Nucleus accumbens (tissue), 56 donors: ENCODE data around the gene AK2.
"Not testable (repeated sequence)": the region's sequence is repeated elsewhere in the genome, so short reads cannot be mapped to it uniquely, and the experiment has no call there.

Source experiments
- DNase-seq, 56 donors: peaks; one replicate each; lab custom pipeline; 2025; lab: John Stamatoyannopoulos, UW

Gene AK2

DNA sequence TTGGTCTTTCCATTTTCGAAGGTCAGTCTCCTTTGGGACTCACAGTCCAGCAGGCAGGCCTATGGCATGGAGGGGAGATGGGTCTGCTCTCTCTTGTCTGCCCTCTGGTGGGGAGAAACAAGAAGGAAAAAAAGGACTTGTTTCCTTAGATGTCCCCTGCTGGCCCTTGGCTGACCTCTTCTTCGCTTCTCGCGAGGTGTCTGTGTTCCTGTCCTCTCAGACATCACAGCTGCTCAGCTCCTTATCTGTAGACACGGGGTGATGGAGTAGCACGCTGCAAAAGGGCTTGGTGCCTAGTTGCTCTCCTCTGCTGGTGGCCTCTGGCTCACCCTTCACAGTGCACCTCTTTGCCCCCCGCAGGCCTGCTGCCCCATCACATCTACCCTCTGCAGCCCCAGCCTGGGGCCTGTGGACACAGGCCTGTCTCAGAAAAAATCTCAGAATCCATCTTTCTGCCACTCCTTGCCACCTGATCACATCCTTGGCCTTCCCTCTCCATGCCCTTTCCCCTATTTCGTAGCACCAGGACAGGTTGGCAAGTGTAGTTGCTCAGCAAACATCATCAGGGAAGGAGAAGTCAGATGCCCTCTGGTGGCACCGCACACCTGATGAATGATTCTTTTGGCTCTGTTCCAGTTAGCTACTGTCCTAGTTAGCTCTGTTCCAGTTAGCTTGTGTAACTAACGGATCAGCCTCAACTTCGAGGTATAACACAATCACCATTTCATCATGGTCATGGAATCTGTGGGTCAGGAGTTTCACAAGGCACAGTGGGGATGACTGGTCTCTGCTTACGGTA, 18.7 kb upstream of the AK2 start:
- peak in 45 of 56 donors; percentile 7 to 68 (median 36) for DNase-seq

DNA sequence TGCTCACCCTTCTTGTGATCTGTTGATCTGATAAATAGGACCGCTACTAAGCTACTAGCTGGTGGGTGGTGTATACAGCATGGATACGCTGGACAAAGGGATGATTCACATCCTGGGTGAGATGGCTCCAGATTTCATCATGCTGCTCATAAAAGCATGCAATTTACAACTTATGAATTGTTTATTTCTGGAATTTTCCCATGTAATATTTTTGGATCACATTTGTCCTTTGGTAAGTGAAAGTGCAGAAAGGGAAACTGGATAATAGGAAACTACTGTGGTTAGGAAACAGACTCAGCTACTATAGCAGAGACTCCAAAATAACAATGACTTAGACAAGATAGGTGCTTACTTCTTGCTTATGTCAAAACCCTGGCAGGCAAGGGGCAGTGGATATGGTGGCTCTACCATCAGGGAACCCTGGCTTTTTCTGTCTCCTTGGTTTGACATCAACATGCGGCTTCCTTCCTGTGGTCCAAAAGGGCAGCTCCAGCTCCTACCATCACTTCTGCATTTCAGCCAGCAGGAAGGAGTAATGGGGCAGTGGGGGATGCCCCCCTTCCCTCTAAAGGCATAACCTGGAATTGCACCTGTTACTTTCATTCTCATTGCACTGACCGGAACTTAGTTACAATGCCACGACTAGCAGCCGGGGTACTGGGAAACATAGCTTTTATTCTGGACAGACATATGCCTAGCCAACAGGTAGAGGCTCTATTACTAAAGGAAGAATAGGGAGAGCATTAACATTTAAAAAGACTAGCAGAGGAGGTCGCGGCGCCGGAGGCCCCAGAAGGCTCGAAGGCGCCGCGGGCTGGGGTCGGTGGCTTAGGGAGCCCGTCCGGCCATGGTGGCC, 13.8 kb upstream of the AK2 start:
- peak in 1 of 56 donors; percentile 33 for DNase-seq

- DNase-seq, result no peak
These were observed 12.7 kb upstream of the AK2 start for GRCh38 chr1:33049371-33049770.

- DNase-seq, result peak in 2 of 56 donors; percentile 12 to 13
These were observed 11.7 kb upstream of the AK2 start for GRCh38 chr1:33048426-33048825.

- DNase-seq, result no peak
These were observed 11.2 kb upstream of the AK2 start for GRCh38 chr1:33047839-33048305.

GRCh38 chr1:33047290-33047689, 10.6 kb upstream of the AK2 start:
- DNase-seq, result no peak

- DNase-seq, result not testable (repeated sequence)
These were observed 9.6 kb upstream of the AK2 start for GRCh38 chr1:33046234-33046633.

DNA sequence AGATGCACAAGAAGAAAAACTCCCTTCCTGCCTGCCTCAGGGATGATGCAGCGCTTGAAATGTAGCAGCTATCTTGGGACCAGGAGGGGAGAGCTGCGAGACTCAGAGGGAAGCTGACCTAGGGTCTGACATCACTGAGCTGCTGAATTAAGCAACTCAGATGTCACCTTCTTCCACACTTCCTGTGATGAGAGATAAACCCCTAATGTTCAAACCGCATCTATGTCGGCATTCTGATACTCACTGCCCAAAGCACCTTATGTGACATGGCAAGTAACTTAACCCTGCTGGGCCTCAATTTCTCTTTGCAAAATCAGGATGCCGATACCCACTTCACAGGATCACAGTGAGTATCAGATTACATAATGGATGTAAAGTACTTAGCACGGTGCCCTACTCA, 9.1 kb upstream of the AK2 start:
- DNase-seq, result no peak

- peak in 3 of 56 donors; percentile 6 to 21 (median 15) for DNase-seq
These were observed 8.6 kb upstream of the AK2 start for GRCh38 chr1:33045246-33045645.

- DNase-seq, result no peak
These were observed 6.8 kb upstream of the AK2 start for GRCh38 chr1:33043267-33044092.

GRCh38 chr1:33042831-33043230, 6.1 kb upstream of the AK2 start:
- DNase-seq, result no peak

- no peak for DNase-seq
These were observed 4.3 kb upstream of the AK2 start for GRCh38 chr1:33041026-33041425.

DNA sequence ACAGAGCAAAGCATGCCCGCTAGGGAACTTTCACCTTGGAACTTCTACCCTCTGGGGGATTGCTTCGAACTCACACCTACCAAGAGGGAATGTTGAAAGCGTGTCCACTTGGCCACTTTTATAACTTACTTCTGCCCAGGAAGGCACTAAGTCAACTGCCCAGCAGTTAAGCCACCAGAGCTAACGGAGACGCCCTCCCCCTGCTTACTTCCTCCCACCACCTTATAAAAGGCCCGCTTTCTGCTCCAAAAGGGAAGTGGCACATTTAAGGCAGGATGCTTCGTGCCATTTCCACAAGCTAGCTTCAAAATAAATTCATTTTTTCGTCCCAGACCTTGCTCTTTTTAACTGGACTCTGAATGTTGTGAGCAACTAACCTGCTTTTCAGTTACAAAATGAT, 3.2 kb upstream of the AK2 start:
- DNase-seq, result no peak

- DNase-seq, result no peak
These were observed 595 bp downstream of the AK2 start for GRCh38 chr1:33036051-33036525.

- no peak for DNase-seq
These were observed 4.4 kb downstream of the AK2 start for GRCh38 chr1:33032126-33032869.

DNA sequence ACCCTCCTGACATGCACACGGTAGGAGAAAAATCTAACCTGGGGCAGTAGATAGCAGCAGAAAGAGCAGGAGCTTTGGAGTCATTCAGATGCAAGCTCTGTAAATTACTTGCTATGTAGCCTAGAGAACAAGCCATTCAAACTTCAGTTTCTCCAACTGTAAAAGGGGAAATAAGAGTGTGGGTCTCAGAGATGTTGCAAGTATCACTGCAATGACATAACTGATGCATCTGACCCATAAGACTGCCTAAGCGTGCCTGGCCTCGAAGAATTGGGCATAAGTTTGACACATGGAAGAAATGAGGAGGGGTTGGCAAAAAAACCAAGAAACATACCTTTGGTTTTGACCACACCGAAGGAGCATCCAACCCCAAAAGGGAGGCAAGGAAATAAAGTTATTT, 5.2 kb downstream of the AK2 start:
- DNase-seq, result no peak

GRCh38 chr1:33030575-33030974, 6.1 kb downstream of the AK2 start:
- no peak for DNase-seq

GRCh38 chr1:33029921-33030320, 6.8 kb downstream of the AK2 start:
- no peak for DNase-seq

- no peak for DNase-seq
These were observed 7.5 kb downstream of the AK2 start for GRCh38 chr1:33029209-33029608.

- DNase-seq, result no peak
These were observed 10.9 kb downstream of the AK2 start for GRCh38 chr1:33025761-33026160.
